ENCODE results near the gene SLCO2A1. TPM values are rescaled to one million over a fixed set of nuclear protein-coding genes. Genes with fewer than 3 reads are reported as not detected.
A peak's percentile ranks its signal among the peaks of the same experiment; 100 is the strongest.

The SLCO2A1 gene
- total RNA-seq, result not detected in 2 replicates
- total RNA-seq (2013), result not detected
- polyA plus RNA-seq, result not detected in 2 replicates
- 1.9 TPM in 1 of 2 replicates, not detected in the other for polyA minus RNA-seq

- H3K4me3 ChIP-seq (ENCODE audit: control extremely low read depth in 1 of 5, extremely low read depth in 1 of 5, insufficient read depth in 1 of 5, low read depth in 2 of 5, low read length in 4 of 5), result no peak within 1 kb of the TSS
- H4K20me1 ChIP-seq (ENCODE audit: control insufficient read depth, insufficient read depth, low read length, poor library complexity, severe bottlenecking), result no peaks in the 10 kb centered on the region
- TF ChIP-seq EZH2 (IDR thresholded peaks at IDR 0.05; ENCODE audit: borderline replicate concordance, insufficient read depth, low read depth, low read length, poor library complexity, severe bottlenecking) (no peak), CTCF (IDR thresholded peaks at IDR 0.05) (no peak)
- 2% methylated on average over 59 of the region's 67 CpGs for WGBS (ENCODE audit: insufficient coverage)
- H2AFZ ChIP-seq (ENCODE audit: insufficient read depth, low read depth, low read length, poor library complexity, severe bottlenecking), result peak within 1 kb of the TSS; percentile 22
- ChIA-PET CTCF (no interaction called here), POLR2A (no interaction called here)
- peak within 1 kb of the TSS; percentile 62 for H3K4me2 ChIP-seq (replicated peaks; ENCODE audit: low read depth, low read length, poor library complexity, severe bottlenecking)
- no peaks in the 10 kb centered on the region for H3K36me3 ChIP-seq (replicated peaks in 1 of 2; ENCODE audit: control extremely low read depth in 1 of 2, control insufficient read depth in 1 of 2, extremely low read depth in 1 of 2, insufficient read depth in 2 of 2, low read length in 1 of 2)
- no peak within 1 kb of the TSS for H3K27ac ChIP-seq (ENCODE audit: low read length in 2 of 2)
- H3K4me3 Mint-ChIP-seq, result peak within 1 kb of the TSS; percentile 62
- intact Hi-C loops (cut with micrococcal nuclease), result no loop called here
- H3K4me1 Mint-ChIP-seq, result peaks cover 2% of the 10 kb centered on the region
- ATAC-seq (ENCODE audit: low read depth) (no peak), DNase-seq (no peak)
- no peaks in the 10 kb centered on the region for H3K79me2 ChIP-seq (ENCODE audit: control insufficient read depth, insufficient read depth, low read length)
- H3K27me3 Mint-ChIP-seq, result peaks cover 64% of the 10 kb centered on the region
- H3K9ac ChIP-seq (ENCODE audit: low read length), result no peak within 1 kb of the TSS
- H3K27me3 ChIP-seq (replicated peaks in 1 of 4; ENCODE audit: control extremely low read depth in 1 of 4, control insufficient read depth in 3 of 4, insufficient read depth in 4 of 4, low read length in 3 of 4), result peaks cover 0 to 22% (median 17%) of the 10 kb centered on the region in 4 experiments
- H3K9me3 Mint-ChIP-seq (ENCODE audit: insufficient read depth), result no peaks in the 10 kb centered on the region
- no peak within 1 kb of the TSS for H3K27ac Mint-ChIP-seq
- peaks cover 0 to 4% (median 0%) of the 10 kb centered on the region in 3 donors for H3K9me3 ChIP-seq (ENCODE audit: control extremely low read depth in 1 of 3, control insufficient read depth in 2 of 3, insufficient read depth in 1 of 3, low read length in 2 of 3)
- peaks cover 0 to 5% of the 10 kb centered on the region in 2 donors for H3K4me1 ChIP-seq (ENCODE audit: control insufficient read depth in 2 of 2, insufficient read depth in 2 of 2, low read length in 2 of 2)
Measured at GRCh38 chr3:134029734-134030378, at the start of gene SLCO2A1. TSS of gene SLCO2A1 (minus strand) at chr3:134029925. CDS start at chr3:134029802, 123 bp downstream.

- no peaks in the 10 kb centered on the region for H3K27me3 ChIP-seq (replicated peaks in 1 of 4; ENCODE audit: control extremely low read depth in 1 of 4, control insufficient read depth in 3 of 4, insufficient read depth in 4 of 4, low read length in 3 of 4)
- H3K27ac Mint-ChIP-seq, result no peak overlapping the region
- no peak overlapping the region for H2AFZ ChIP-seq (ENCODE audit: insufficient read depth, low read depth, low read length, poor library complexity, severe bottlenecking)
- 77% methylated on average over 4 of the region's 4 CpGs for WGBS (ENCODE audit: insufficient coverage)
- POLR2A ChIA-PET, result no interaction called here
- H3K4me3 Mint-ChIP-seq, result no peak overlapping the region
- no peaks in the 10 kb centered on the region for H3K4me1 Mint-ChIP-seq
- no peaks in the 10 kb centered on the region for H3K9me3 Mint-ChIP-seq (ENCODE audit: insufficient read depth)
- no peak for TF ChIP-seq CTCF (IDR thresholded peaks at IDR 0.05)
- no peak for TF ChIP-seq EZH2 (IDR thresholded peaks at IDR 0.05; ENCODE audit: borderline replicate concordance, insufficient read depth, low read depth, low read length, poor library complexity, severe bottlenecking)
- DNase-seq (no peak), ATAC-seq (ENCODE audit: low read depth) (no peak)
- peaks cover 3% of the 10 kb centered on the region for H3K27me3 Mint-ChIP-seq
- CTCF ChIA-PET, result no interaction called here
- H3K4me1 ChIP-seq (ENCODE audit: control insufficient read depth in 2 of 2, insufficient read depth in 2 of 2, low read length in 2 of 2), result no peaks in the 10 kb centered on the region
- no peak overlapping the region for H3K4me3 ChIP-seq (ENCODE audit: control extremely low read depth in 1 of 5, extremely low read depth in 1 of 5, insufficient read depth in 1 of 5, low read depth in 2 of 5, low read length in 4 of 5)
- H3K79me2 ChIP-seq (ENCODE audit: control insufficient read depth, insufficient read depth, low read length), result no peaks in the 10 kb centered on the region
- H3K36me3 ChIP-seq (replicated peaks in 1 of 2; ENCODE audit: control extremely low read depth in 1 of 2, control insufficient read depth in 1 of 2, extremely low read depth in 1 of 2, insufficient read depth in 2 of 2, low read length in 1 of 2), result no peaks in the 10 kb centered on the region
- no peak overlapping the region for H3K4me2 ChIP-seq (replicated peaks; ENCODE audit: low read depth, low read length, poor library complexity, severe bottlenecking)
- H3K9ac ChIP-seq (ENCODE audit: low read length), result no peak overlapping the region
- H3K9me3 ChIP-seq (ENCODE audit: control extremely low read depth in 1 of 3, control insufficient read depth in 2 of 3, insufficient read depth in 1 of 3, low read length in 2 of 3), result peaks cover 0 to 5% (median 0%) of the 10 kb centered on the region in 3 donors
- H3K27ac ChIP-seq (ENCODE audit: low read length in 2 of 2), result no peak overlapping the region
- intact Hi-C loops (cut with micrococcal nuclease), result no loop called here
- H4K20me1 ChIP-seq (ENCODE audit: control insufficient read depth, insufficient read depth, low read length, poor library complexity, severe bottlenecking), result no peaks in the 10 kb centered on the region
Measured at GRCh38 chr3:134079111-134079547, 49.4 kb upstream of the SLCO2A1 start.
